ENCODE data around the gene OR2H1. TPM values are rescaled to one million over a fixed set of nuclear protein-coding genes. Genes with fewer than 3 reads are reported as not detected.

Gene OR2H1
- total and polyA plus RNA-seq, 2 experiments from 2014 or later = not detected

- H3K79me2 ChIP-seq (ENCODE audit: insufficient read depth) = no peaks in the 10 kb centered on the region
- 46 to 51% methylated on average over 5 of the region's 5 CpGs for WGBS, 2 experiments (ENCODE audit: low coverage in 1 of 2, low lambda C conversion rate in 2 of 2, missing lambda C conversion rate in 2 of 2)
- no peaks in the 10 kb centered on the region for H3F3A ChIP-seq (ENCODE audit: insufficient read depth)
- H3K9me2 ChIP-seq (ENCODE audit: insufficient read depth) = no peaks in the 10 kb centered on the region
- no peaks in the 10 kb centered on the region for H3K4me1 ChIP-seq (ENCODE audit: insufficient read depth)
- H3K9me3 ChIP-seq (ENCODE audit: low read depth) = no peaks in the 10 kb centered on the region
- H4K20me1 ChIP-seq (ENCODE audit: insufficient read depth) = no peaks in the 10 kb centered on the region
- H3K36me3 ChIP-seq (ENCODE audit: low read depth) = no peaks in the 10 kb centered on the region
- TF ChIP-seq EZH2 (IDR thresholded peaks at IDR 0.05; ENCODE audit: insufficient read depth, poor library complexity, severe bottlenecking) (no peak), EZH2phosphoT487 (IDR thresholded peaks at IDR 0.05; ENCODE audit: insufficient read depth, low read depth) (no peak)
- no peak overlapping the region for H3K4me2 ChIP-seq (ENCODE audit: unreplicated experiment)
- DNase-seq = peak; percentile 39
- H3K4me3 ChIP-seq = no peak overlapping the region
- no peak overlapping the region for H2AFZ ChIP-seq
- no peaks in the 10 kb centered on the region for H3K27me3 ChIP-seq (replicated peaks; ENCODE audit: insufficient read depth)
- in situ Hi-C loops (cut with MboI) = no loop called here
- H3K27ac ChIP-seq = no peak overlapping the region
- H3K9ac ChIP-seq = no peak overlapping the region
Measured at GRCh38 chr6:29502597-29502996, 45.6 kb downstream of the OR2H1 start.

- Histone ChIP-seq H3K27ac (no peak overlapping the region), H3K9me2 (ENCODE audit: insufficient read depth) (no peaks in the 10 kb centered on the region), H4K20me1 (ENCODE audit: insufficient read depth) (no peaks in the 10 kb centered on the region), H2AFZ (no peak overlapping the region), H3K4me3 (no peak overlapping the region), H3K79me2 (ENCODE audit: insufficient read depth) (no peaks in the 10 kb centered on the region), H3K4me1 (ENCODE audit: insufficient read depth) (no peaks in the 10 kb centered on the region), H3K36me3 (ENCODE audit: low read depth) (no peaks in the 10 kb centered on the region), H3K4me2 (ENCODE audit: unreplicated experiment) (no peak overlapping the region), H3K27me3 (replicated peaks; ENCODE audit: insufficient read depth) (no peaks in the 10 kb centered on the region), H3F3A (ENCODE audit: insufficient read depth) (no peaks in the 10 kb centered on the region), H3K9me3 (ENCODE audit: low read depth) (no peaks in the 10 kb centered on the region), H3K9ac (no peak overlapping the region)
- in situ Hi-C loops (cut with MboI) = no loop called here
- no peak for DNase-seq
- WGBS, 2 experiments (ENCODE audit: low coverage in 1 of 2, low lambda C conversion rate in 2 of 2, missing lambda C conversion rate in 2 of 2) = 27 to 31% methylated on average over 2 of the region's 2 CpGs
- TF ChIP-seq EZH2phosphoT487 (IDR thresholded peaks at IDR 0.05; ENCODE audit: insufficient read depth, low read depth) (no peak), EZH2 (IDR thresholded peaks at IDR 0.05; ENCODE audit: insufficient read depth, poor library complexity, severe bottlenecking) (no peak)
Measured at GRCh38 chr6:29504961-29505360, 48.0 kb downstream of the OR2H1 start.

DNA sequence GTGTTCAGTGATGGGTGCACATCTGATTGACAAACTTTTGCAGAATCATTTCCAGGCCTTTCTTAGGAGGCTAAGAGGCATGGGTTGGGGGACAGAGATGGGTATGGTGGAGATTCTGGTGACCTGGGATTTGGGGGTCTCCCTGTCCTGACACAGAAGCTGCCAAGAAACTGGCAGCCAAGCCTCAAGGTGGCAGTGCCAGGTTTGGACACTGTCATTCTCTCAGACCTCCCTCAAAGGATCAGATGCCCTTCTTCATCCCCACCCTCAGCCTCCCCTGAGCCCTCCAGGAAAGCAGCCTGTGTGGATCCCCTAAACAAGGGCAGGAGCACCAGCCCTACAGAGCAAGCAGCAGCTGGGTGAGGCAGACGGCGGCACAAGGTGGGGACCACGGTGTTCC, 48.9 kb downstream of the OR2H1 start:
- Histone ChIP-seq H3K4me3 (no peak overlapping the region), H3F3A (ENCODE audit: insufficient read depth) (no peaks in the 10 kb centered on the region), H3K9me2 (ENCODE audit: insufficient read depth) (no peaks in the 10 kb centered on the region), H3K36me3 (ENCODE audit: low read depth) (no peaks in the 10 kb centered on the region), H3K9me3 (ENCODE audit: low read depth) (no peaks in the 10 kb centered on the region), H3K4me2 (ENCODE audit: unreplicated experiment) (no peak overlapping the region), H3K4me1 (ENCODE audit: insufficient read depth) (no peaks in the 10 kb centered on the region), H3K79me2 (ENCODE audit: insufficient read depth) (no peaks in the 10 kb centered on the region), H3K27me3 (replicated peaks; ENCODE audit: insufficient read depth) (no peaks in the 10 kb centered on the region), H4K20me1 (ENCODE audit: insufficient read depth) (no peaks in the 10 kb centered on the region), H3K9ac (no peak overlapping the region), H3K27ac (no peak overlapping the region), H2AFZ (no peak overlapping the region)
- 48 to 69% methylated on average over 3 of the region's 3 CpGs for WGBS, 2 experiments (ENCODE audit: low coverage in 1 of 2, low lambda C conversion rate in 2 of 2, missing lambda C conversion rate in 2 of 2)
- in situ Hi-C loops (cut with MboI) = no loop called here
- TF ChIP-seq EZH2phosphoT487 (IDR thresholded peaks at IDR 0.05; ENCODE audit: insufficient read depth, low read depth) (no peak), EZH2 (IDR thresholded peaks at IDR 0.05; ENCODE audit: insufficient read depth, poor library complexity, severe bottlenecking) (no peak)
- no peak for DNase-seq

- no peak overlapping the region for H3K4me2 ChIP-seq (ENCODE audit: unreplicated experiment)
- no peak overlapping the region for H3K4me3 ChIP-seq
- H3K9ac ChIP-seq = no peak overlapping the region
- H3K9me2 ChIP-seq (ENCODE audit: insufficient read depth) = no peaks in the 10 kb centered on the region
- H3K79me2 ChIP-seq (ENCODE audit: insufficient read depth) = no peaks in the 10 kb centered on the region
- 29 to 32% methylated on average over 10 of the region's 11 CpGs for WGBS, 2 experiments (ENCODE audit: low coverage in 1 of 2, low lambda C conversion rate in 2 of 2, missing lambda C conversion rate in 2 of 2)
- no peak for DNase-seq
- TF ChIP-seq EZH2 (IDR thresholded peaks at IDR 0.05; ENCODE audit: insufficient read depth, poor library complexity, severe bottlenecking) (no peak), EZH2phosphoT487 (IDR thresholded peaks at IDR 0.05; ENCODE audit: insufficient read depth, low read depth) (no peak)
- no peaks in the 10 kb centered on the region for H3K27me3 ChIP-seq (replicated peaks; ENCODE audit: insufficient read depth)
- H3K36me3 ChIP-seq (ENCODE audit: low read depth) = no peaks in the 10 kb centered on the region
- H2AFZ ChIP-seq = no peak overlapping the region
- no peaks in the 10 kb centered on the region for H3K4me1 ChIP-seq (ENCODE audit: insufficient read depth)
- H3K9me3 ChIP-seq (ENCODE audit: low read depth) = no peaks in the 10 kb centered on the region
- no peak overlapping the region for H3K27ac ChIP-seq
- no peaks in the 10 kb centered on the region for H3F3A ChIP-seq (ENCODE audit: insufficient read depth)
- in situ Hi-C loops (cut with MboI) = no loop called here
- H4K20me1 ChIP-seq (ENCODE audit: insufficient read depth) = no peaks in the 10 kb centered on the region
Measured at GRCh38 chr6:29506446-29507067, 49.6 kb downstream of the OR2H1 start.

GRCh38 chr6:29507319-29507718, 50.4 kb downstream of the OR2H1 start:
- Histone ChIP-seq H3F3A (ENCODE audit: insufficient read depth) (no peaks in the 10 kb centered on the region), H3K9ac (no peak overlapping the region), H3K9me2 (ENCODE audit: insufficient read depth) (no peaks in the 10 kb centered on the region), H3K27ac (no peak overlapping the region), H3K79me2 (ENCODE audit: insufficient read depth) (no peaks in the 10 kb centered on the region), H3K27me3 (replicated peaks; ENCODE audit: insufficient read depth) (no peaks in the 10 kb centered on the region), H3K4me3 (no peak overlapping the region), H3K9me3 (ENCODE audit: low read depth) (no peaks in the 10 kb centered on the region), H3K36me3 (ENCODE audit: low read depth) (no peaks in the 10 kb centered on the region), H3K4me2 (ENCODE audit: unreplicated experiment) (no peak overlapping the region), H2AFZ (no peak overlapping the region), H3K4me1 (ENCODE audit: insufficient read depth) (no peaks in the 10 kb centered on the region), H4K20me1 (ENCODE audit: insufficient read depth) (no peaks in the 10 kb centered on the region)
- 16 to 24% methylated on average over 5 of the region's 5 CpGs for WGBS, 2 experiments (ENCODE audit: low coverage in 1 of 2, low lambda C conversion rate in 2 of 2, missing lambda C conversion rate in 2 of 2)
- no peak for DNase-seq
- no peak for TF ChIP-seq EZH2 (IDR thresholded peaks at IDR 0.05; ENCODE audit: insufficient read depth, poor library complexity, severe bottlenecking)
- no peak for TF ChIP-seq EZH2phosphoT487 (IDR thresholded peaks at IDR 0.05; ENCODE audit: insufficient read depth, low read depth)
- in situ Hi-C loops (cut with MboI) = no loop called here
